ENCODE measurements around the gene FILIP1L.
"Not testable (repeated sequence)": the region's sequence is repeated elsewhere in the genome, so short reads cannot be mapped to it uniquely, and the experiment has no call there.

Gene FILIP1L

GRCh38 chr3:100099621-100100020 is 14.7 kb downstream of the FILIP1L start:
- DNase-seq (ENCODE audit: low read depth in 2 of 3, low spot score in 1 of 3): no peak

GRCh38 chr3:100098784-100099070 is 15.6 kb downstream of the FILIP1L start:
- no peak for DNase-seq (ENCODE audit: low read depth in 2 of 3, low spot score in 1 of 3)

- DNase-seq (ENCODE audit: low read depth in 2 of 3, low spot score in 1 of 3): no peak
These were observed 16.1 kb downstream of the FILIP1L start for GRCh38 chr3:100097919-100098783.

- DNase-seq (ENCODE audit: low read depth in 2 of 3, low spot score in 1 of 3): no peak
These were observed 17.4 kb downstream of the FILIP1L start for GRCh38 chr3:100096866-100097265.

- not testable (repeated sequence) for DNase-seq (ENCODE audit: low read depth in 2 of 3, low spot score in 1 of 3)
These were observed 18.0 kb downstream of the FILIP1L start for GRCh38 chr3:100096286-100096685.

- DNase-seq (ENCODE audit: low read depth in 2 of 3, low spot score in 1 of 3): no peak
These were observed 20.5 kb downstream of the FILIP1L start for GRCh38 chr3:100093831-100094230.

- DNase-seq (ENCODE audit: low read depth in 2 of 3, low spot score in 1 of 3): no peak
These were observed 23.7 kb downstream of the FILIP1L start for GRCh38 chr3:100090669-100091005.

- no peak for DNase-seq (ENCODE audit: low read depth in 2 of 3, low spot score in 1 of 3)
These were observed 24.3 kb downstream of the FILIP1L start for GRCh38 chr3:100089812-100090668.

- no peak for DNase-seq (ENCODE audit: low read depth in 2 of 3, low spot score in 1 of 3)
These were observed 25.4 kb downstream of the FILIP1L start for GRCh38 chr3:100088735-100089368.

GRCh38 chr3:100087198-100087597 is 27.1 kb downstream of the FILIP1L start:
- DNase-seq (ENCODE audit: low read depth in 2 of 3, low spot score in 1 of 3): no peak

GRCh38 chr3:100086401-100086800 is 27.9 kb downstream of the FILIP1L start:
- no peak for DNase-seq (ENCODE audit: low read depth in 2 of 3, low spot score in 1 of 3)

- DNase-seq (ENCODE audit: low read depth in 2 of 3, low spot score in 1 of 3): no peak
These were observed 30.0 kb downstream of the FILIP1L start for GRCh38 chr3:100084100-100084806.

GRCh38 chr3:100083209-100083608 is 31.1 kb downstream of the FILIP1L start:
- DNase-seq (ENCODE audit: low read depth in 2 of 3, low spot score in 1 of 3): no peak

- no peak for DNase-seq (ENCODE audit: low read depth in 2 of 3, low spot score in 1 of 3)
These were observed 31.6 kb downstream of the FILIP1L start for GRCh38 chr3:100082714-100083113.

- DNase-seq (ENCODE audit: low read depth in 2 of 3, low spot score in 1 of 3): no peak
These were observed 32.2 kb downstream of the FILIP1L start for GRCh38 chr3:100081986-100082692.

GRCh38 chr3:100081311-100081710 is 33.0 kb downstream of the FILIP1L start:
- DNase-seq (ENCODE audit: low read depth in 2 of 3, low spot score in 1 of 3): no peak

- no peak for DNase-seq (ENCODE audit: low read depth in 2 of 3, low spot score in 1 of 3)
These were observed 33.7 kb downstream of the FILIP1L start for GRCh38 chr3:100080573-100080972.

- DNase-seq (ENCODE audit: low read depth in 2 of 3, low spot score in 1 of 3): no peak
These were observed 35.0 kb downstream of the FILIP1L start for GRCh38 chr3:100079328-100079727.

- DNase-seq (ENCODE audit: low read depth in 2 of 3, low spot score in 1 of 3): no peak
These were observed 37.4 kb downstream of the FILIP1L start for GRCh38 chr3:100076731-100077529.

Measured in stimulated activated CD4-positive, alpha-beta T cell treated with anti-CD3 and anti-CD28 coated beads, Interleukin-12 subunit alpha, Interleukin-12 subunit beta, amount 100 ng/mL, for 48 hours (primary cell).